Fibroblast of skin of left biceps (primary cell): Measurements from ENCODE around the gene GLUD1.
"Not testable (repeated sequence)": the region's sequence is repeated elsewhere in the genome, so short reads cannot be mapped to it uniquely, and the experiment has no call there.

Experiments
- DNase-seq, 2 experiments: peaks; one replicate each; pipeline ENCODE4 v3.0.0-alpha.2; 2013; ENCODE audit warnings: low read depth in 2 of 2

Gene GLUD1

GRCh38 chr10:87045434-87045938 is 49.2 kb downstream of the GLUD1 start:
- no peak for DNase-seq

GRCh38 chr10:87043579-87043978 is 51.1 kb downstream of the GLUD1 start:
- DNase-seq, result not testable (repeated sequence)

GRCh38 chr10:87038786-87039185 is 55.9 kb downstream of the GLUD1 start:
- no peak for DNase-seq

GRCh38 chr10:87038286-87038717 is 56.3 kb downstream of the GLUD1 start:
- DNase-seq, result no peak

GRCh38 chr10:87036623-87037022 is 58.0 kb downstream of the GLUD1 start:
- DNase-seq, result no peak

GRCh38 chr10:87030912-87031635 is 63.6 kb downstream of the GLUD1 start:
- DNase-seq, result no peak

GRCh38 chr10:87030419-87030818 is 64.2 kb downstream of the GLUD1 start:
- not testable (repeated sequence) for DNase-seq

- DNase-seq, result not testable (repeated sequence)
Measured at GRCh38 chr10:87026747-87027508, 67.7 kb downstream of the GLUD1 start.

GRCh38 chr10:87025285-87025958 is 69.2 kb downstream of the GLUD1 start:
- peak; percentile 37 to 50 for DNase-seq

- DNase-seq, result not testable (repeated sequence)
Measured at GRCh38 chr10:87020056-87020455, 74.6 kb downstream of the GLUD1 start, which contains the start of gene FAM25A. TSS of gene FAM25A (plus strand) at chr10:87020294. CDS start at chr10:87020325, 31 bp downstream.

- not testable (repeated sequence) for DNase-seq
Measured at GRCh38 chr10:87019504-87019903, 75.1 kb downstream of the GLUD1 start.

- not testable (repeated sequence) for DNase-seq
Measured at GRCh38 chr10:87019066-87019465, 75.6 kb downstream of the GLUD1 start.

GRCh38 chr10:87018127-87018526 is 76.5 kb downstream of the GLUD1 start:
- DNase-seq, result not testable (repeated sequence)

GRCh38 chr10:87014986-87015716 is 79.5 kb downstream of the GLUD1 start:
- DNase-seq, result not testable (repeated sequence)

- DNase-seq, result not testable (repeated sequence)
Measured at GRCh38 chr10:87013528-87013927, 81.1 kb downstream of the GLUD1 start.

- not testable (repeated sequence) for DNase-seq
Measured at GRCh38 chr10:87009134-87009696, 85.4 kb downstream of the GLUD1 start.

- not testable (repeated sequence) for DNase-seq
Measured at GRCh38 chr10:87008303-87008702, 86.3 kb downstream of the GLUD1 start.

- DNase-seq, result not testable (repeated sequence)
Measured at GRCh38 chr10:87007674-87008073, 87.0 kb downstream of the GLUD1 start.

- not testable (repeated sequence) for DNase-seq
Measured at GRCh38 chr10:87007124-87007523, 87.5 kb downstream of the GLUD1 start.

GRCh38 chr10:87000491-87000890 is 94.2 kb downstream of the GLUD1 start:
- DNase-seq, result no peak
